Measurements from ENCODE around the gene CFAP251. TPM values are rescaled to one million over a fixed set of nuclear protein-coding genes. Genes with fewer than 3 reads are reported as not detected.

The CFAP251 gene
- total RNA-seq, 1 donor from 2014 or later = 1.3 TPM

Other genes with a start within 250 kb of the CFAP251 start
- gene MORN3, start 248.9 kb upstream of the CFAP251 start, total RNA-seq = 0.11 TPM
- 10.3 TPM for gene TMEM120B, start 205.8 kb upstream of the CFAP251 start, total RNA-seq
- 47.7 TPM for gene RHOF, start 124.9 kb upstream of the CFAP251 start, total RNA-seq
- 8.0 TPM for gene SETD1B, start 114.6 kb upstream of the CFAP251 start, total RNA-seq
- 2.3 TPM for gene HPD, start 59.7 kb upstream of the CFAP251 start, total RNA-seq
- gene PSMD9, start 29.8 kb upstream of the CFAP251 start, total RNA-seq = 35.4 TPM
- 15.8 TPM for gene BCL7A, start 103.3 kb downstream of the CFAP251 start, total RNA-seq
- 25.7 TPM for gene MLXIP, start 160.2 kb downstream of the CFAP251 start, total RNA-seq

Data from Right ventricle myocardium inferior (tissue), 1 donor.